K562 (cell line): Measurements from ENCODE around the gene RNF213. TPM values are rescaled to one million over a fixed set of nuclear protein-coding genes. Genes with fewer than 3 reads are reported as not detected.

Experiments
- ATAC-seq: fragments of 200-7000 bp; cut with Tn5 transposase; 3 replicates; pipeline ENCODE4 v1.9.1; 2020; ENCODE audit warnings: moderate library complexity
- BruUV-seq: library from RNA; stranded (reverse); fragments of 400-500 nt; replicated peaks from 2 replicates; lab custom pipeline; 2021; lab: Mats Ljungman, UMichigan
- CTCF ChIA-PET: fragments of 300-600 bp; formaldehyde crosslinking; extraction: SDS; loops from one replicate; lab custom pipeline; 2021; ENCODE audit warnings: low intra/inter-chr PET ratio; lab: Yijun Ruan, JAX
- POLR2A ChIA-PET: fragments of 300-600, 350-650 bp; sonication (Branson Sonifier 250); formaldehyde crosslinking; extraction: SDS; loops from one replicate; lab custom pipeline; 2021; ENCODE audit warnings: antibody characterized with exemption, inconsistent platforms; lab: Yijun Ruan, JAX
- DNase-seq, 4 experiments: peaks; one replicate each; pipeline versions ENCODE4 v3.0.0 to v3.0.0-alpha.2; 2011 to 2018; ENCODE audit warnings: low spot score in 3 of 4, mixed read lengths in 3 of 4; ENCODE audit errors: extremely low read depth in 1 of 4
- FAIRE-seq: peaks from 2 replicates; lab custom pipeline; 2011; peaks lifted over from hg19 to GRCh38; lab: Jason Lieb, UNC
- H2AFZ ChIP-seq: 2 replicates; pipeline ENCODE4 v1.6.0; 2011; ENCODE audit warnings: low read depth, low read length, control low read depth, inconsistent platforms
- H3K27ac ChIP-seq: fragments of 200-600 bp; 3 replicates; pipeline ENCODE4 v1.8.0; 2011; ENCODE audit warnings: low read depth, mild to moderate bottlenecking, control low read depth, inconsistent platforms, low read length, moderate library complexity, mixed read lengths; ENCODE audit errors: extremely low read depth
- H3K27me3 ChIP-seq, 2 experiments: fragments of 300-600 bp in 1 of 2; 2 replicates in 1 of 2; 3 replicates in 1 of 2; pipeline versions ENCODE4 v1.6.0 to v1.8.0; 2011; ENCODE audit warnings: inconsistent platforms in 2 of 2, low read length in 2 of 2, mild to moderate bottlenecking in 1 of 2, mixed read lengths in 1 of 2, moderate library complexity in 1 of 2; ENCODE audit not compliant: control insufficient read depth in 2 of 2, insufficient read depth in 2 of 2
- H3K36me3 ChIP-seq: fragments of 300-600 bp; 3 replicates; pipeline ENCODE4 v1.8.0; 2011; ENCODE audit warnings: mild to moderate bottlenecking, low read length, inconsistent platforms; ENCODE audit not compliant: control insufficient read depth, insufficient read depth
- H3K4me1 ChIP-seq, 2 experiments: fragments of 200-600 bp in 1 of 2; replicated peaks in 1 of 2; 2 replicates in 1 of 2; 3 replicates in 1 of 2; pipeline versions ENCODE4 v1.5.1 to v1.8.0; 2011; ENCODE audit warnings: inconsistent platforms in 2 of 2, low read length in 2 of 2, mild to moderate bottlenecking in 1 of 2, mixed read lengths in 1 of 2, moderate library complexity in 1 of 2; ENCODE audit not compliant: control insufficient read depth in 2 of 2, insufficient read depth in 2 of 2
- H3K4me2 ChIP-seq: 2 replicates; pipeline ENCODE4 v1.6.1; 2011; ENCODE audit warnings: low read length, control low read depth, inconsistent platforms, mixed read lengths; ENCODE audit not compliant: insufficient read depth
- H3K4me3 ChIP-seq: fragments of 200-600 bp; sonication (generic), shearing (Covaris generic); 2 replicates; pipeline ENCODE4 v1.5.1; 2016; ENCODE audit warnings: control low read depth, inconsistent platforms
- H3K79me2 ChIP-seq: fragments of 200-600 bp; 3 replicates; pipeline ENCODE4 v1.8.0; 2011; ENCODE audit warnings: low read length, inconsistent platforms; ENCODE audit not compliant: control insufficient read depth, insufficient read depth
- H3K9ac ChIP-seq, 2 experiments: 2 replicates each; pipeline versions ENCODE4 v1.6.0 to v1.6.1; 2011; ENCODE audit warnings: low read depth in 2 of 2, low read length in 2 of 2, control low read depth in 1 of 2, inconsistent platforms in 1 of 2, mild to moderate bottlenecking in 1 of 2, mixed read lengths in 1 of 2; ENCODE audit not compliant: insufficient read depth in 1 of 2
- H3K9me1 ChIP-seq: one replicate; pipeline ENCODE4 v1.6.0; 2011; ENCODE audit warnings: inconsistent platforms, mild to moderate bottlenecking, low read length, moderate library complexity; ENCODE audit not compliant: control insufficient read depth, insufficient read depth
- H3K9me3 ChIP-seq: replicated peaks from 2 replicates; pipeline ENCODE4 v1.5.1; 2011; ENCODE audit warnings: low read depth, low read length, inconsistent platforms; ENCODE audit not compliant: control insufficient read depth, insufficient read depth
- H4K20me1 ChIP-seq: replicated peaks from 2 replicates; pipeline ENCODE4 v1.6.1; 2011; ENCODE audit warnings: low read length, inconsistent platforms, mixed read lengths; ENCODE audit not compliant: control insufficient read depth, insufficient read depth
- ARID1B ChIP-seq: fragments of 450-650 bp; IDR thresholded peaks from 2 replicates; pipeline ENCODE4 v1.6.1; 2016; ENCODE audit warnings: antibody characterized with exemption, mild to moderate bottlenecking, inconsistent platforms
- CTCF ChIP-seq, 3 experiments: IDR thresholded peaks in 2 of 3; conservative IDR thresholded peaks in 1 of 3; 2 replicates each; pipeline ENCODE4 v1.5.1; 2011 to 2012; ENCODE audit warnings: low read length in 3 of 3, mild to moderate bottlenecking in 3 of 3, control low read depth in 2 of 3, improper control_type of control experiment in 1 of 3, inconsistent platforms in 1 of 3, low read depth in 1 of 3, mixed read lengths in 1 of 3, moderate library complexity in 1 of 3; ENCODE audit not compliant: insufficient read depth in 2 of 3
- ETV1 ChIP-seq: fragments of 450-650 bp; conservative IDR thresholded peaks from 2 replicates; pipeline ENCODE4 v1.6.1; 2016; ENCODE audit warnings: missing genetic modification characterization, control low read depth, low read depth, missing compliant biosample characterization
- FOXK1 ChIP-seq: sonication (generic); formaldehyde crosslinking; IDR thresholded peaks from 2 replicates; pipeline ENCODE4 v1.8.0; 2022; ENCODE audit warnings: missing genetic modification reagents, mild to moderate bottlenecking, borderline replicate concordance
- HINFP ChIP-seq: fragments of 450-650 bp; conservative IDR thresholded peaks from 2 replicates; pipeline ENCODE4 v1.6.1; 2016; ENCODE audit warnings: missing genetic modification characterization, low read depth, mild to moderate bottlenecking, control low read depth, missing compliant biosample characterization
- L3MBTL2 ChIP-seq: fragments of 450-650 bp; IDR thresholded peaks from 2 replicates; pipeline ENCODE4 v1.6.1; 2016; ENCODE audit warnings: mild to moderate bottlenecking, moderate library complexity
- MNT ChIP-seq, 2 experiments: fragments of 450-650 bp; conservative IDR thresholded peaks; 2 replicates each; pipeline ENCODE4 v1.6.1; 2017; ENCODE audit warnings: mild to moderate bottlenecking in 2 of 2, moderate library complexity in 2 of 2
- RCOR1 ChIP-seq, 2 experiments: IDR thresholded peaks; 2 replicates each; pipeline ENCODE4 v1.6.1; 2012; ENCODE audit warnings: low read depth in 2 of 2, low read length in 2 of 2, borderline replicate concordance in 1 of 2, improper control_type of control experiment in 1 of 2
- SMAD3 ChIP-seq: fragments of 450-650 bp; formaldehyde crosslinking; conservative IDR thresholded peaks from 2 replicates; pipeline ENCODE4 v1.4.0; 2020; ENCODE audit warnings: mild to moderate bottlenecking
- TCF7 ChIP-seq: sonication (generic); IDR thresholded peaks from 2 replicates; pipeline ENCODE4 v1.6.1; 2016; ENCODE audit warnings: antibody characterized with exemption, borderline replicate concordance
- WHSC1 ChIP-seq: IDR thresholded peaks from one replicate; pipeline ENCODE4 v1.6.1; 2012; ENCODE audit warnings: low read length, control low read depth, inconsistent platforms
- ZKSCAN1 ChIP-seq: fragments of 150-350 bp; IDR thresholded peaks from 2 replicates; pipeline ENCODE4 v1.6.1; 2016; ENCODE audit warnings: low read depth, low read length
- WGBS: fragments of 100-300 bp; shearing (Covaris generic); methylation state at CpG from one replicate; pipeline ENCODE4 v1.1.6; 2016; ENCODE audit warnings: low coverage, mixed read lengths; ENCODE audit not compliant: insufficient coverage; ENCODE audit errors: missing lambda C conversion rate; 5-methylcytosine and 5-hydroxymethylcytosine counted together
- in situ Hi-C: fragments of 300-500 bp; cut with MboI; formaldehyde crosslinking; loops from 4 replicates; pipeline ENCODE4 v1.15.0; 2018; ENCODE audit warnings: inconsistent platforms, mixed read lengths
- intact Hi-C: fragments of 100-400 bp; cut with micrococcal nuclease; formaldehyde crosslinking; loops from 2 replicates; pipeline ENCODE4 v1.14.2; 2022
- polyA plus RNA-seq, 8 experiments: library from polyadenylated mRNA; depleted of rRNA in 4 of 8; stranded (reverse) in 5 of 8; unstranded in 3 of 8; fragments of >200 nt; fragmentation: Nextera tagmentation in 2 of 8; fragmentation: Illumina TruSeq in 1 of 8; extraction: Ambion mirVana in 2 of 8; extraction: Trizol in 1 of 8; gene quantifications; 2 replicates each; pipeline versions ENCODE4 v1.2.1 to v1.2.3, GENCODE V29; 2011 to 2014; ENCODE audit warnings: inconsistent platforms in 1 of 8, missing spikeins in 1 of 8
- total RNA-seq, 7 experiments: library from RNA; depleted of rRNA in 6 of 7; stranded (reverse); fragments of >200 nt in 6 of 7; fragmentation: Illumina TruSeq in 2 of 7; extraction: Trizol in 2 of 7; gene quantifications; 2 replicates each; pipeline versions ENCODE4 v1.2.1 to v1.2.3, GENCODE V29; 2011 to 2021; ENCODE audit warnings: low replicate concordance in 1 of 7

The RNF213 gene
- total and polyA plus RNA-seq, 9 of the 15 experiments (the other 6 are each of a cell fraction or from before 2014, with no cell fraction given) = 5.3 to 33.6 (median 17.9) TPM

- Histone ChIP-seq H4K20me1 (no peaks in the 10 kb centered on the region), H3K9me3 (no peaks in the 10 kb centered on the region), H3K79me2 (peaks cover 27% of the 10 kb centered on the region), H3K4me2 (peak overlapping the region; percentile 19; the same call in 1 of the 2 replicates), H3K4me1 (peaks cover 33 to 57% of the 10 kb centered on the region in 2 experiments), H3K9ac (peak overlapping the region in 1 of 2 experiments; percentile 70; a peak in 2 of 4 replicates), H3K4me3 (no peak overlapping the region), H3K27me3 (no peaks in the 10 kb centered on the region), H3K9me1 (no peaks in the 10 kb centered on the region), H3K36me3 (peaks cover 16% of the 10 kb centered on the region; the same call in 2 of the 3 replicates), H3K27ac (no peak overlapping the region), H2AFZ (no peak overlapping the region)
- ChIA-PET POLR2A (interaction anchor here (0.6 to 1.3 kb wide), 2 partner anchors 21 to 175 kb away, joined by 4 to 6 read pairs; no protein-coding TSS in a partner anchor), CTCF (no interaction called here)
- ATAC-seq (peak; percentile 5), DNase-seq (peak in 2 of 4 experiments; percentile 49 to 70), FAIRE-seq (peak; percentile 62)
- BruUV-seq = no TSS peak
- in situ Hi-C loops = no loop called here
- intact Hi-C loops = no loop called here
- WGBS = 76% methylated on average over 16 of the region's 19 CpGs
- TF ChIP-seq CTCF (IDR thresholded peaks at IDR 0.05 in 2 of 3, conservative IDR thresholded peaks at IDR 0.05 in 1 of 3; ENCODE audit: insufficient read depth in 2 of 3, low read depth in 1 of 3, low read length in 3 of 3) = peak in 2 of 3 experiments; percentile 16 to 23; a peak in 2 of 6 replicates
- peak; percentile 14; the same call in 1 of the 2 replicates for TF ChIP-seq ZKSCAN1
- TF ChIP-seq MNT (conservative IDR thresholded peaks at IDR 0.05) = peak in 1 of 2 experiments; percentile 37; a peak in 1 of 4 replicates
- TF ChIP-seq L3MBTL2 = no peak
- TF ChIP-seq TCF7 = no peak
- peak in 1 of 2 experiments; percentile 91; a peak in 2 of 4 replicates for TF ChIP-seq RCOR1 (IDR thresholded peaks at IDR 0.05; ENCODE audit: borderline replicate concordance in 1 of 2, low read depth in 2 of 2, low read length in 2 of 2)
- no peak for TF ChIP-seq HINFP (tag)
- TF ChIP-seq ETV1 (tag) = 0 out of 2 replicates have a peak, but pooled peaks have one; percentile 28
- TF ChIP-seq ARID1B = 0 out of 2 replicates have a peak, but pooled peaks have one; percentile 12
- no peak for TF ChIP-seq SMAD3 (CRISPR knock-in tag)
- no peak for TF ChIP-seq WHSC1
- no peak for TF ChIP-seq FOXK1
Observed at GRCh38 chr17:80263253-80264204, 2.9 kb downstream of the RNF213 start.
